Tibial nerve (tissue), 3 donors: ENCODE data around the gene DSN1.

Source experiments
- POLR2A ChIP-seq, 2 donors: fragments of 450-650 bp; IDR thresholded peaks; one replicate each; pipeline ENCODE4 v1.6.1; 2017; ENCODE audit warnings: antibody characterized with exemption in 2 of 2, mild to moderate bottlenecking in 2 of 2, moderate library complexity in 2 of 2
- TF ChIP-seq, protein P1 (sequence below), 5 experiments: fragments of 200-600 bp in 3 of 5; fragments of 450-650 bp in 2 of 5; sonication (generic) in 3 of 5; IDR thresholded peaks; one replicate each; pipeline ENCODE4 v1.5.1; 2016 to 2019; ENCODE audit warnings: antibody characterized with exemption in 5 of 5, mild to moderate bottlenecking in 3 of 5, moderate library complexity in 2 of 5

DNA sequence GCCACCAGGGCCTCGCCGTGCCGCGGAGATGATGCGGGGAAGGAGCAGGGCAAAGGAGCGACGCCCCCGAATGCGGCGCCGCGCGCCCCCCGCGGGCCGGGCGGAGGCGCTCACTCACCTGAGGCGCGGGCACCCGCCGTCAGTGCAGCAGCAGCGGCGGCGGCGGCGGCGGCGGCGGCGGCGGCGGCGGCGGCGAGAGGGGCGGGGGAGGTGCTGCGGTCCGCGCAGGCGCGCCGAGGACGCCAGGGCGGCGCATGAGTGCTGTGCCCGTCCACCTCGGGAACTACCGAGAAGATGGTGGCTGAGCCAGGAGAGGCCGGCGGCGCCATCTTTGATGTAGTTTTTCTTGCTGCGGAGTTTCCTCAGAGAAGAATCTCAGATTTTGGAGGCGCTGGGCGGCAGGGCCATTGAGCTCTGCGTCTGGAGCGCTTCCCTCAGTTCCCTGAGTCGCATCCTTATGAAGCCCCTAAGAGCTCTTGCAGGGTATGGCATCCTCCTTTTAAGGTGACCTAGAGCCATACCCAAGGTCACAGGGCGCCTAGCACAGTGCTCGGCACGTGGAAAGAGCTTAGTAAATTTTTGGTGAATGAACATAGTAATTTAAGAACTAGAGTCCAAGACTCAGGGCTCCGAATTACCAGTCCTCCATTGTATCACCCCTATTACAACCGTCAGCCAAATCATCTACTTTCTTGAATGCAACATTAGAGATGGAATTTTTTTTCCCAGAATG, 27.5 kb downstream of the DSN1 start, which contains the start of gene NDRG3:
- TF ChIP-seq, protein P1, sequence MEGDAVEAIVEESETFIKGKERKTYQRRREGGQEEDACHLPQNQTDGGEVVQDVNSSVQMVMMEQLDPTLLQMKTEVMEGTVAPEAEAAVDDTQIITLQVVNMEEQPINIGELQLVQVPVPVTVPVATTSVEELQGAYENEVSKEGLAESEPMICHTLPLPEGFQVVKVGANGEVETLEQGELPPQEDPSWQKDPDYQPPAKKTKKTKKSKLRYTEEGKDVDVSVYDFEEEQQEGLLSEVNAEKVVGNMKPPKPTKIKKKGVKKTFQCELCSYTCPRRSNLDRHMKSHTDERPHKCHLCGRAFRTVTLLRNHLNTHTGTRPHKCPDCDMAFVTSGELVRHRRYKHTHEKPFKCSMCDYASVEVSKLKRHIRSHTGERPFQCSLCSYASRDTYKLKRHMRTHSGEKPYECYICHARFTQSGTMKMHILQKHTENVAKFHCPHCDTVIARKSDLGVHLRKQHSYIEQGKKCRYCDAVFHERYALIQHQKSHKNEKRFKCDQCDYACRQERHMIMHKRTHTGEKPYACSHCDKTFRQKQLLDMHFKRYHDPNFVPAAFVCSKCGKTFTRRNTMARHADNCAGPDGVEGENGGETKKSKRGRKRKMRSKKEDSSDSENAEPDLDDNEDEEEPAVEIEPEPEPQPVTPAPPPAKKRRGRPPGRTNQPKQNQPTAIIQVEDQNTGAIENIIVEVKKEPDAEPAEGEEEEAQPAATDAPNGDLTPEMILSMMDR (IDR thresholded peaks at IDR 0.05): peak in 3 of 5 experiments; percentile 7 to 39 (median 15)
- TF ChIP-seq POLR2A (IDR thresholded peaks at IDR 0.05): peak in 1 of 2 donors; percentile 18
